PC-9 (cell line): ENCODE results near the gene APOM. TPM values are rescaled to one million over a fixed set of nuclear protein-coding genes. Genes with fewer than 3 reads are reported as not detected.

ENCODE experiments used
- BruUV-seq: library from RNA; stranded (reverse); fragments of 400-500 nt; replicated peaks from 2 replicates; lab custom pipeline; 2021; lab: Mats Ljungman, UMichigan
- CTCF ChIA-PET: fragments of 300-600 bp; sonication (Branson Sonifier 250); formaldehyde crosslinking; loops from one replicate; lab custom pipeline; 2022; ENCODE audit warnings: antibody characterized with exemption; lab: Charles Lee
- POLR2A ChIA-PET: fragments of 300-600 bp; sonication (Branson Sonifier 250); formaldehyde crosslinking; loops from one replicate; lab custom pipeline; 2022; ENCODE audit warnings: antibody characterized with exemption; ENCODE audit not compliant: unreplicated experiment; lab: Charles Lee
- DNase-seq, 2 experiments: peaks; one replicate each; pipeline versions ENCODE4 v3.0.0 to v3.0.0-alpha.2; 2015 to 2022; ENCODE audit warnings: mixed read lengths in 1 of 2
- H2AFZ ChIP-seq: fragments of 200-600 bp; sonication (generic); 2 replicates; pipeline ENCODE4 v1.8.1; 2017; ENCODE audit warnings: antibody characterized with exemption
- H3F3A ChIP-seq: fragments of 200-600 bp; sonication (generic); 2 replicates; pipeline ENCODE4 v1.8.1; 2017; ENCODE audit warnings: antibody characterized with exemption, mild to moderate bottlenecking, low read depth; ENCODE audit not compliant: insufficient read depth
- H3K27ac ChIP-seq: fragments of 200-600 bp; sonication (generic); 2 replicates; pipeline ENCODE4 v1.6.1; 2016; ENCODE audit warnings: mixed run types
- H3K27me3 ChIP-seq: fragments of 200-600 bp; sonication (generic); 2 replicates; pipeline ENCODE4 v1.6.1; 2016; ENCODE audit warnings: low read depth, mixed run types; ENCODE audit not compliant: insufficient read depth
- H3K36me3 ChIP-seq: fragments of 200-600 bp; sonication (generic); 2 replicates; pipeline ENCODE4 v1.6.1; 2016; ENCODE audit warnings: low read depth, mixed run types
- H3K4me1 ChIP-seq: fragments of 200-600 bp; sonication (generic); replicated peaks from 2 replicates; pipeline ENCODE4 v1.6.1; 2016; ENCODE audit warnings: mixed run types; ENCODE audit not compliant: insufficient read depth
- H3K4me2 ChIP-seq: fragments of 200-600 bp; sonication (generic); 2 replicates; pipeline ENCODE4 v1.6.1; 2017; ENCODE audit warnings: mixed run types
- H3K4me3 ChIP-seq: fragments of 200-600 bp; sonication (generic); 2 replicates; pipeline ENCODE4 v1.6.1; 2016; ENCODE audit warnings: mixed run types
- H3K79me2 ChIP-seq: fragments of 200-600 bp; sonication (generic); 2 replicates; pipeline ENCODE4 v1.6.1; 2017; ENCODE audit warnings: low read depth, mixed run types
- H3K9me2 ChIP-seq: fragments of 200-600 bp; sonication (generic); 2 replicates; pipeline ENCODE4 v1.8.1; 2017; ENCODE audit warnings: mild to moderate bottlenecking; ENCODE audit not compliant: insufficient read depth
- H3K9me3 ChIP-seq: fragments of 200-600 bp; sonication (generic); 2 replicates; pipeline ENCODE4 v1.8.1; 2016; ENCODE audit warnings: low read depth; ENCODE audit not compliant: insufficient read depth
- H4K20me1 ChIP-seq: fragments of 200-600 bp; sonication (generic); 2 replicates; pipeline ENCODE4 v1.8.1; 2017; ENCODE audit not compliant: insufficient read depth
- CTCF ChIP-seq: fragments of 200-600 bp; sonication (generic); conservative IDR thresholded peaks from 2 replicates; pipeline ENCODE4 v1.6.1; 2017; ENCODE audit warnings: mixed run types, antibody characterized with exemption, mild to moderate bottlenecking, moderate library complexity
- EZH2 ChIP-seq: fragments of 200-600 bp; sonication (generic); IDR thresholded peaks from 2 replicates; pipeline ENCODE4 v1.8.0; 2017; ENCODE audit warnings: antibody characterized with exemption, low read depth
- intact Hi-C: fragments of 100-400 bp; cut with micrococcal nuclease; formaldehyde crosslinking; loops from one replicate; pipeline ENCODE4 v1.10.0; 2022; ENCODE audit not compliant: unreplicated experiment
- total RNA-seq: library from RNA; stranded (reverse); gene quantifications from 2 replicates; pipeline ENCODE4 v1.2.3, GENCODE V29; 2021

Gene APOM
- total RNA-seq, 1 experiment from 2014 or later: 2.9 TPM

- H3K4me1 ChIP-seq: no peaks in the 10 kb centered on the region
- peaks cover 20% of the 10 kb centered on the region; the same call in 1 of the 2 replicates for H3F3A ChIP-seq
- ChIA-PET POLR2A (no interaction called here), CTCF (no interaction called here)
- DNase-seq: no peak
- H3K4me2 ChIP-seq: no peak overlapping the region
- no peak overlapping the region for H3K27ac ChIP-seq
- no TSS peak for BruUV-seq
- H3K79me2 ChIP-seq: peaks cover 4% of the 10 kb centered on the region; the same call in 1 of the 2 replicates
- H2AFZ ChIP-seq: no peak overlapping the region
- H3K9me2 ChIP-seq: no peaks in the 10 kb centered on the region
- H3K4me3 ChIP-seq: no peak overlapping the region
- H4K20me1 ChIP-seq: peaks cover 12% of the 10 kb centered on the region; the same call in 1 of the 2 replicates
- intact Hi-C loops: no loop called here
- no peaks in the 10 kb centered on the region for H3K27me3 ChIP-seq
- H3K9me3 ChIP-seq: no peaks in the 10 kb centered on the region
- TF ChIP-seq EZH2: no peak
- TF ChIP-seq CTCF: no peak
- H3K36me3 ChIP-seq: peaks cover 27% of the 10 kb centered on the region
Measured at GRCh38 chr6:31643818-31644454, 11.8 kb upstream of the APOM start.

- H2AFZ ChIP-seq: no peak overlapping the region
- H3F3A ChIP-seq: peaks cover 7% of the 10 kb centered on the region; the same call in 1 of the 2 replicates
- peaks cover 18% of the 10 kb centered on the region for H3K79me2 ChIP-seq
- ChIA-PET CTCF (no interaction called here), POLR2A (interaction anchor here (0.6 kb wide), 1 partner anchor 253 kb away, joined by 4 read pairs; no protein-coding TSS in a partner anchor)
- H3K27me3 ChIP-seq: no peaks in the 10 kb centered on the region
- H4K20me1 ChIP-seq: peaks cover 5% of the 10 kb centered on the region
- no peaks in the 10 kb centered on the region for H3K9me3 ChIP-seq
- H3K9me2 ChIP-seq: no peaks in the 10 kb centered on the region
- TF ChIP-seq EZH2 (no peak), CTCF (no peak)
- peaks cover 24% of the 10 kb centered on the region for H3K36me3 ChIP-seq
- no TSS peak for BruUV-seq
- no peak overlapping the region for H3K4me3 ChIP-seq
- H3K4me2 ChIP-seq: no peak overlapping the region
- no peak for DNase-seq
- H3K27ac ChIP-seq: no peak overlapping the region
- intact Hi-C loops: no loop called here
- H3K4me1 ChIP-seq: no peaks in the 10 kb centered on the region
Measured at GRCh38 chr6:31645325-31645724, 10.4 kb upstream of the APOM start.

- H3K79me2 ChIP-seq: peaks cover 34% of the 10 kb centered on the region
- peaks cover 20% of the 10 kb centered on the region for H4K20me1 ChIP-seq
- H3K4me2 ChIP-seq: peak overlapping the region; percentile 81
- peaks cover 14% of the 10 kb centered on the region for H3K4me1 ChIP-seq
- peak overlapping the region; percentile 79 for H3K4me3 ChIP-seq
- peaks cover 6% of the 10 kb centered on the region; the same call in 1 of the 2 replicates for H3K36me3 ChIP-seq
- peak overlapping the region; percentile 92 for H3K27ac ChIP-seq
- peak in 1 of 2 experiments; percentile 71 for DNase-seq
- H3K9me2 ChIP-seq: no peaks in the 10 kb centered on the region
- H2AFZ ChIP-seq: peak overlapping the region; percentile 83
- peaks cover 14% of the 10 kb centered on the region for H3F3A ChIP-seq
- no peak for TF ChIP-seq EZH2
- TF ChIP-seq CTCF: no peak
- no peaks in the 10 kb centered on the region for H3K9me3 ChIP-seq
- intact Hi-C loops: loop anchor here (1.0 to 2.0 kb wide), 3 partner anchors 9 to 51 kb away; partner anchors contain the start of genes ABHD16A, C6orf47 and PRRC2A
- H3K27me3 ChIP-seq: no peaks in the 10 kb centered on the region
- ChIA-PET POLR2A (interaction anchor here (0.5 to 0.7 kb wide), 7 partner anchors 9 to 220 kb away, joined by 3 to 8 read pairs (median 4); partner anchors contain the start of genes C6orf47 and GPANK1), CTCF (no interaction called here)
- BruUV-seq: no TSS peak
Measured at GRCh38 chr6:31651602-31652191, 4.0 kb upstream of the APOM start.
